Small intestine (tissue), 7 donors: ENCODE measurements around the gene RNH1. TPM values are rescaled to one million over a fixed set of nuclear protein-coding genes. Genes with fewer than 3 reads are reported as not detected.
"Not testable (repeated sequence)": the region's sequence is repeated elsewhere in the genome, so short reads cannot be mapped to it uniquely, and the experiment has no call there.

Experiments used
- DNase-seq, 2 donors: peaks; one replicate each; pipeline versions ENCODE4 v3.0.0 to v3.0.0-alpha.2; 2013
- FAIRE-seq: peaks from 2 replicates; lab custom pipeline; 2012; peaks lifted over from hg19 to GRCh38; lab: Jason Lieb, UNC
- H3K27ac ChIP-seq, 3 donors: one replicate each; pipeline ENCODE4 v1.5.1; 2013; ENCODE audit warnings: low read length in 2 of 3, mild to moderate bottlenecking in 2 of 3, control low read depth in 1 of 3, inconsistent platforms in 1 of 3, low read depth in 1 of 3, moderate library complexity in 1 of 3
- H3K27me3 ChIP-seq, 3 donors: one replicate each; pipeline ENCODE4 v1.6.1; 2013; ENCODE audit warnings: low read length in 3 of 3, inconsistent platforms in 1 of 3; ENCODE audit not compliant: control insufficient read depth in 3 of 3, insufficient read depth in 3 of 3
- H3K36me3 ChIP-seq, 3 donors: one replicate each; pipeline ENCODE4 v1.6.1; 2013; ENCODE audit warnings: low read length in 3 of 3, inconsistent platforms in 1 of 3, low read depth in 1 of 3, mild to moderate bottlenecking in 1 of 3, moderate library complexity in 1 of 3; ENCODE audit not compliant: control insufficient read depth in 3 of 3, insufficient read depth in 2 of 3
- H3K4me1 ChIP-seq, 3 donors: one replicate each; pipeline ENCODE4 v1.6.1; 2013; ENCODE audit warnings: low read length in 2 of 3, inconsistent platforms in 1 of 3, low read depth in 1 of 3, mild to moderate bottlenecking in 1 of 3, moderate library complexity in 1 of 3; ENCODE audit not compliant: control insufficient read depth in 3 of 3, insufficient read depth in 2 of 3
- H3K4me3 ChIP-seq, 3 donors: one replicate each; pipeline ENCODE4 v1.5.1; 2013; ENCODE audit warnings: low read length in 3 of 3, control low read depth in 1 of 3, inconsistent platforms in 1 of 3, low read depth in 1 of 3, mild to moderate bottlenecking in 1 of 3, moderate library complexity in 1 of 3
- H3K9me3 ChIP-seq, 2 donors: one replicate each; pipeline ENCODE4 v1.6.1; 2013; ENCODE audit warnings: low read depth in 1 of 2, low read length in 1 of 2; ENCODE audit not compliant: control insufficient read depth in 2 of 2, insufficient read depth in 1 of 2
- WGBS, 3 donors: extraction: QIAGEN DNeasy Blood & Tissue Kit; methylation state at CpG; one replicate each; pipeline ENCODE4 v1.1.7; 2013; 5-methylcytosine and 5-hydroxymethylcytosine counted together
- polyA plus RNA-seq, 4 donors: library from polyadenylated mRNA; stranded (reverse) in 3 of 4; unstranded in 1 of 4; fragments of 200-250 nt in 3 of 4; fragments of 120-200 nt in 1 of 4; gene quantifications; one replicate each; pipeline versions ENCODE4 v1.2.1 to v1.2.3, GENCODE V29; 2013
- donor health status: healthy with polysubstance abuse.
- donor health status: control.
- donor health status: control.
- donor health status: Bipolar disorder and iron deficiency.
- donor health status: healthy.

RNH1 gene
- polyA plus RNA-seq, 4 donors: 80.9 to 120 (median 100) TPM

DNA sequence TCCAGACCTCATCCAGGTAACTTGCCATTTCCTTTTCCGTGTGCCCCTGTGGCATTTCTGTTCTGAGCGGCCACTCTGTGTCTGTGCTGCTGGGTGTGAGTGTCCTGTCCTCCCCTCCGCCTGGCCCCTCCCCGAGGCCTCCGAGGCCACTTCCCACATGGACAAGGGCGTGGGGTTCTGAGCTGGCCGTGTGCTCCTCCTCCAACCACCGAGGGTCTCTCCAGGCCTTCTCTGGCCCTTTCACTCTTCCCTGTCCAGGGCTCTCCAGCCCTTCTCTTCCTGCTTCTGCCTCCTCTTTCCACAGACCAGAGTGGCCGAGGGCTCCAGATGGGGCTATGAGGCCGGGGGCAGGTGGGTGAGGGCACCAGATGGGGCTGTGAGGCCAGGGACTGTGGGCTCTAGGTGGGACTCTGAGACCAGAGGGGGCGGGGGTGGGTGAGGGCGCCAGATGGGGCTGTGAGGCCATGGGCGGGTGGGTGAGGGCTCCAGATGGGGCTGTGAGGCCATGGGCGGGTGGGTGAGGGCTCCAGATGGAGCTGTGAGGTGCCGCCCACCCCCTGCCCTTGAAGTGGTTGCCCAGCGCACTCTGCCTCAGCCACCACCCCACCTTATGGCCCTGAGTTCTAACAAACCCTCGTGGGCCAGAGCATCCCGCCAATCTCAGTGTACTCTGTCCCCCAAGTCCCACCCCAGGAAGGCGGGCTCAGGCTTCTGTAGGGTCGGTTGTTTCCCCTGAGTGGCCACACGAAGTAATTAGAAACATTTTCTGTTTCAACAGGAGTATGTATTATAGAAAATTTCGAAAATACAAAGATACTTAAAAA lies 32.9 kb downstream of the RNH1 start:
- no peak for DNase-seq
- no peak overlapping the region for H3K27ac ChIP-seq
- FAIRE-seq: no peak
- no peaks in the 10 kb centered on the region for H3K27me3 ChIP-seq
- H3K4me1 ChIP-seq: peaks cover 0 to 6% (median 5%) of the 10 kb centered on the region in 3 donors
- H3K4me3 ChIP-seq: no peak overlapping the region
- WGBS, 3 donors: 83 to 91% (median 88%) methylated on average over 21 to 22 of the region's 22 CpGs
- peaks cover 0 to 43% (median 0%) of the 10 kb centered on the region in 3 donors for H3K36me3 ChIP-seq
- no peaks in the 10 kb centered on the region for H3K9me3 ChIP-seq

DNA sequence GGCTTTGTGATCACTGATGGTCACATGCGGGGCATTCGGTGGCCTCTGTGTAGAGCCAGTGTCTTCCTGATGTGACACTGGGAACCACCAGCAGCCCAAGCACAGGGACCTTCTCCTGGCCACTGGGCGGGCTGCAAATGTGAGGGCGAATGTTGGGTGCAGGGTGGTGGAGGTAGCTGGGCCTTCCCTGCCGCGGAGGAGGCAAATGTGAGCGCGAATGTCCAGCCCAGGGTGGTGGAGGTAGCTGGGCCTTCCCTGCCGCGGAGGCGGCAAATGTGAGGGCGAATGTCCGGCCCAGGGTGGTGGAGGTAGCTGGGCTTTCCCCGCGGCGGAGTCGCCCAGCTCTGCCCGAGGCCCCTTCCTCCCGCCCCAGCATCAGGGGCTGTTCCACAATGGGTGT lies 33.6 kb downstream of the RNH1 start:
- no peak overlapping the region for H3K27ac ChIP-seq
- no peaks in the 10 kb centered on the region for H3K9me3 ChIP-seq
- no peak overlapping the region for H3K4me3 ChIP-seq
- peaks cover 0 to 6% (median 5%) of the 10 kb centered on the region in 3 donors for H3K4me1 ChIP-seq
- FAIRE-seq: no peak
- WGBS, 3 donors: 96 to 98% (median 97%) methylated on average over 16 to 19 of the region's 19 CpGs
- no peak for DNase-seq
- H3K27me3 ChIP-seq: no peaks in the 10 kb centered on the region
- H3K36me3 ChIP-seq: peaks cover 0 to 40% (median 0%) of the 10 kb centered on the region in 3 donors

GRCh38 chr11:472816-473215 lies 34.2 kb downstream of the RNH1 start:
- Histone ChIP-seq H3K4me3 (no peak overlapping the region), H3K27ac (no peak overlapping the region), H3K4me1 (peaks cover 0 to 6% (median 5%) of the 10 kb centered on the region in 3 donors), H3K36me3 (peaks cover 0 to 39% (median 0%) of the 10 kb centered on the region in 3 donors), H3K9me3 (no peaks in the 10 kb centered on the region), H3K27me3 (no peaks in the 10 kb centered on the region)
- FAIRE-seq (no peak), DNase-seq (no peak)
- 95 to 96% (median 96%) methylated on average over 28 of the region's 28 CpGs for WGBS, 3 donors

DNA sequence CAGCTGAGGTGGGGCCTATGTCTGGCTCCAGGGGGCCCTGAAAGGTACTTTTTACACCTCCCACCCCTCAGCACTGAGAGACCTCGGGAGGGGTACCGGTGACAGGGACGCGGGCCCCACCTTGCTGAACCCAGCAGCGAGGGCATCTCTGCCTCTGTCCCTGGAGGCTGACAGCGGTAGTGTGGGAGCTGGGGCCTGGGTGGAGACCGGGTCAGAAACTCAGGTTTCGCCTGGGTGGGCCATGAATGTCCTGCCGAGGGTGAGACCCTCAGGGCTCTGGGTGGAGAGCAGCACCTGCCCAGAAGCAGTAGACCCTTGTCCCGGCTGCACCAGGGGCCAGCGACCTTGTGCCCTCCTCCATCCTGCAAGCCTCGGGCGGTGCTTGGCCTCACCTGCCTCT lies 34.8 kb downstream of the RNH1 start:
- FAIRE-seq: no peak
- no peaks in the 10 kb centered on the region for H3K27me3 ChIP-seq
- peaks cover 0 to 34% (median 0%) of the 10 kb centered on the region in 3 donors for H3K36me3 ChIP-seq
- H3K27ac ChIP-seq: no peak overlapping the region
- H3K9me3 ChIP-seq: no peaks in the 10 kb centered on the region
- WGBS, 3 donors: 83 to 91% (median 89%) methylated on average over 13 of the region's 13 CpGs
- peaks cover 0 to 6% (median 5%) of the 10 kb centered on the region in 3 donors for H3K4me1 ChIP-seq
- H3K4me3 ChIP-seq: no peak overlapping the region
- no peak for DNase-seq

GRCh38 chr11:471468-472145 lies 35.4 kb downstream of the RNH1 start:
- FAIRE-seq: no peak
- Histone ChIP-seq H3K4me3 (no peak overlapping the region), H3K27me3 (no peaks in the 10 kb centered on the region), H3K4me1 (peaks cover 0 to 6% (median 5%) of the 10 kb centered on the region in 3 donors), H3K27ac (no peak overlapping the region), H3K36me3 (peaks cover 0 to 29% (median 0%) of the 10 kb centered on the region in 3 donors), H3K9me3 (no peaks in the 10 kb centered on the region)
- 95 to 98% (median 97%) methylated on average over 48 to 61 of the region's 61 CpGs for WGBS, 3 donors
- no peak for DNase-seq

DNA sequence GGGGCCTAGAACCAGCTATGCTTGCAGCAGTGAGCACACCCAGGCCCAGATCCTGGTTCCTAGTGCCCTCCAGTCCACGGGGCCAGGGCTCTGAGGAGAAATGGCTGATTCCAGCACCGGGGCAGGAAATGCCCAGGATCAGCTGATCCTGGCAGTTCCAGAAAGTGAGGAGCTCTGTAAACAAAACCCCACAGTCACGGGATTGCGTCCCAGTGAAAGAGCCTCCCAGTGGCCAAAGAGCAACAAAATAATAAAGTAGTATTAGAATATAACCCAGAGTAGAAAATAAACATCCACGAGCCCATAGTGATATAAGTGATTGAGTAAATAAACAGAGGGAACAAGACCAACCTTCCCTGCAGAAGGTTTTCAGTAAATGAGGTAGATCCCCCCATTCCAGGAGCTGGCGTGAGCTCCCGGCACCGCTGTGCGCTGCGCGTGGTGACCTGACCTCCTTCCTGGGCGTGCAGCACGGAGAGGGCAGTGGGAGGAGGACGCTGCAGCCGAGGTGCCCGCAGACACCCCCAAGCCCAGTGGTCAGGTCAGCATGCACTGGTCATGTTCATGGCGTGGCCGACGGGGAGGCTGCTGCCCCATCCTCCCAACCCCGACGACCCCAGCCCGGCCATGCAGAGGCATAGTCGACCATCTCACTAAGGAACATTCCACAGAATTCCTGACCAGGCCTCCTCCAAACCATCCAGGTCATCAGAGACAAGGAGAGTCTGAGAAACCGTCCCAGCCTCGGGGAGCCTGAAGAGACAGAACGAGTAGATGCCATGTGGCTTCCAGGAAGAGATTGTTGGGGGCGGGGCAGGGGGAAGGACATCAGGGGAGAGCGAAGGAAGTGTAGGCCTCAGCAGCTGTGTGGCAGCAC lies 37.1 kb downstream of the RNH1 start:
- Histone ChIP-seq H3K36me3 (peaks cover 0 to 34% (median 0%) of the 10 kb centered on the region in 3 donors), H3K27me3 (no peaks in the 10 kb centered on the region), H3K4me3 (peak overlapping the region in 1 of 3 donors; percentile 19), H3K9me3 (no peaks in the 10 kb centered on the region), H3K4me1 (peaks cover 0 to 6% (median 5%) of the 10 kb centered on the region in 3 donors), H3K27ac (peak overlapping the region; percentile 22 to 71 (median 56))
- DNase-seq (peak; percentile 66 to 93), FAIRE-seq (no peak)
- 68 to 71% (median 69%) methylated on average over 27 to 28 of the region's 28 CpGs for WGBS, 3 donors

DNA sequence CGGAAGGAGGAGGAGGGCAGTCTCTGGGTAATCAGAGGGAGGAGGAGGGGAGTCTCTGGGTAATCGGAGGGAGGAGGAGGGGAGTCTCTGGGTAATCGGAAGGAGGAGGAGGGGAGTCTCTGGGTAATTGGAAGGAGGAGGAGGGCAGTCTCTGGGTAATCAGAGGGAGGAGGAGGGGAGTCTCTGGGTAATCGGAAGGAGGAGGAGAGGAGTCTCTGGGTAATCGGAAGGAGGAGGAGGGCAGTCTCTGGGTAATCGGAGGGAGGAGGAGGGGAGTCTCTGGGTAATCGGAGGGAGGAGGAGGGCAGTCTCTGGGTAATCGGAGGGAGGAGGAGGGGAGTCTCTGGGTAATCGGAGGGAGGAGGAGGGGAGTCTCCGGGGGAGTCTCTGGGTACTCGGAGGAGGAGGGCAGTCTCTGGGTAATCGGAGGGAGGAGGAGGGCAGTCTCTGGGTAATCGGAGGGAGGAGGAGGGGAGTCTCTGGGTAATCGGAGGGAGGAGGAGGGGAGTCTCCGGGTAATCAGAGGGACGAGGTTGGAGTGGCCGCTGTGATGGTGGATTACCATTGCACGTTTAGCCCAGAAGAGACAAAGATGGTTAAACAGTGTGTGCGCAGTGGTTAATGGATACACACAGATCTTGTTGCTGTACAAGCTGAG lies 37.9 kb downstream of the RNH1 start:
- H3K9me3 ChIP-seq, DNase-seq, H3K27me3 ChIP-seq, H3K4me1 ChIP-seq, FAIRE-seq: not testable (repeated sequence)
- H3K27ac ChIP-seq: peak overlapping the region; percentile 22 to 71 (median 56)
- 23 to 38% (median 35%) methylated on average over 17 to 19 of the region's 19 CpGs for WGBS, 3 donors
- peaks cover 0 to 38% (median 0%) of the 10 kb centered on the region in 3 donors for H3K36me3 ChIP-seq
- H3K4me3 ChIP-seq: peak overlapping the region in 1 of 3 donors; percentile 19
